ENCODE measurements around the gene GPR17.

Gene GPR17

GRCh38 chr2:127698553-127699355 lies 52.8 kb downstream of the GPR17 start:
- no peak for DNase-seq

GRCh38 chr2:127700527-127701192 lies 54.7 kb downstream of the GPR17 start:
- no peak for DNase-seq

GRCh38 chr2:127701193-127701650 lies 55.3 kb downstream of the GPR17 start, which contains the start of gene SFT2D3:
SFT2D3 (plus strand) TSS chr2:127701497; CDS start chr2:127701529, 32 bp downstream.
- peak; percentile 78 for DNase-seq

GRCh38 chr2:127701651-127702394 lies 55.9 kb downstream of the GPR17 start:
- DNase-seq = peak; percentile 59
